ENCODE data around the gene EML3.
A peak's percentile ranks its signal among the peaks of the same experiment; 100 is the strongest.
"Not testable (repeated sequence)": the region's sequence is repeated elsewhere in the genome, so short reads cannot be mapped to it uniquely, and the experiment has no call there.

EML3 gene

GRCh38 chr11:62573592-62574362 lies 38.8 kb downstream of the EML3 start, which contains the start of gene EEF1G:
Gene EEF1G (minus strand): TSS chr11:62573891. CDS start chr11:62573842, 49 bp downstream.
- peak; percentile 100 for DNase-seq (ENCODE audit: extremely low read depth, low read depth)
- TF ChIP-seq CTCF (IDR thresholded peaks at IDR 0.05; ENCODE audit: low read depth, low read length) = no peak

GRCh38 chr11:62573006-62573591 lies 39.5 kb downstream of the EML3 start:
- DNase-seq (ENCODE audit: extremely low read depth, low read depth) = no peak
- no peak for TF ChIP-seq CTCF (IDR thresholded peaks at IDR 0.05; ENCODE audit: low read depth, low read length)

- no peak for DNase-seq (ENCODE audit: extremely low read depth, low read depth)
- TF ChIP-seq CTCF (IDR thresholded peaks at IDR 0.05; ENCODE audit: low read depth, low read length) = no peak
Measured at GRCh38 chr11:62572431-62572830, 40.1 kb downstream of the EML3 start.

GRCh38 chr11:62571493-62571892 lies 41.1 kb downstream of the EML3 start:
- not testable (repeated sequence) for DNase-seq (ENCODE audit: extremely low read depth, low read depth)

GRCh38 chr11:62570903-62571302 lies 41.7 kb downstream of the EML3 start:
- not testable (repeated sequence) for DNase-seq (ENCODE audit: extremely low read depth, low read depth)

- TF ChIP-seq CTCF (IDR thresholded peaks at IDR 0.05; ENCODE audit: low read depth, low read length) = no peak
- DNase-seq (ENCODE audit: extremely low read depth, low read depth) = no peak
Measured at GRCh38 chr11:62569611-62570010, 43.0 kb downstream of the EML3 start.

GRCh38 chr11:62567018-62567633 lies 45.4 kb downstream of the EML3 start:
- DNase-seq (ENCODE audit: extremely low read depth, low read depth) = no peak
- no peak for TF ChIP-seq CTCF (IDR thresholded peaks at IDR 0.05; ENCODE audit: low read depth, low read length)

- no peak for DNase-seq (ENCODE audit: extremely low read depth, low read depth)
- TF ChIP-seq CTCF (IDR thresholded peaks at IDR 0.05; ENCODE audit: low read depth, low read length) = no peak
Measured at GRCh38 chr11:62566247-62566646, 46.3 kb downstream of the EML3 start.
